Coronary artery (tissue), 2 donors: ENCODE results near the gene DIAPH2.

Source experiments
- DNase-seq: peaks from one replicate; pipeline ENCODE4 v3.0.0-alpha.2; 2017; ENCODE audit warnings: low spot score
- H3K27ac ChIP-seq, 2 donors: fragments of 200-600 bp; sonication (generic); one replicate each; pipeline ENCODE4 v1.5.1; 2016 to 2019
- H3K4me3 ChIP-seq: fragments of 200-600 bp; sonication (generic); 2 replicates; pipeline ENCODE4 v1.5.1; 2016; ENCODE audit warnings: mild to moderate bottlenecking, moderate library complexity
- CTCF ChIP-seq: fragments of 200-600 bp; sonication (generic); IDR thresholded peaks from one replicate; pipeline ENCODE4 v1.5.1; 2019; ENCODE audit warnings: antibody characterized with exemption

DIAPH2 gene

DNA sequence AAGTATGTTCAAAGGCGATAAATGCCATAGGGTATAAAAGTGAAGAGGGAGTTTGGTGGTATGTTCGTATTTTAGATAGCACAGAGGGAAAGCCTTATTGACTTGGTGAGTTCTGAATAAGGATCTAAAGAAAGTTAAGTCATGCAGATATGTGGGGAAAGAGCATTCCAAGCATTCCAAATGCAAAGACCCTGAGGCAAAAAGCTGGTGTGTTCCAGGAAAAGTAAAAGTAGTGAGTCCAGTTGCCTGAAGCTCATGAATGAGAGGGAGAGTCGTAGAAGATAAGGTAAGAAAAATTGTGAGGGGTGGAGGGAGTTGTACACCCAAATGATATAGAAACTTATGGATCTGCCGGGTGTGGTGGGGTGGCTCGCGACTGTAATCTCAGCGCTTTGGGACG lies 625.7 kb downstream of the DIAPH2 start:
- Histone ChIP-seq H3K27ac (no peak overlapping the region), H3K4me3 (no peak overlapping the region)
- DNase-seq = no peak
- no peak for TF ChIP-seq CTCF

DNA sequence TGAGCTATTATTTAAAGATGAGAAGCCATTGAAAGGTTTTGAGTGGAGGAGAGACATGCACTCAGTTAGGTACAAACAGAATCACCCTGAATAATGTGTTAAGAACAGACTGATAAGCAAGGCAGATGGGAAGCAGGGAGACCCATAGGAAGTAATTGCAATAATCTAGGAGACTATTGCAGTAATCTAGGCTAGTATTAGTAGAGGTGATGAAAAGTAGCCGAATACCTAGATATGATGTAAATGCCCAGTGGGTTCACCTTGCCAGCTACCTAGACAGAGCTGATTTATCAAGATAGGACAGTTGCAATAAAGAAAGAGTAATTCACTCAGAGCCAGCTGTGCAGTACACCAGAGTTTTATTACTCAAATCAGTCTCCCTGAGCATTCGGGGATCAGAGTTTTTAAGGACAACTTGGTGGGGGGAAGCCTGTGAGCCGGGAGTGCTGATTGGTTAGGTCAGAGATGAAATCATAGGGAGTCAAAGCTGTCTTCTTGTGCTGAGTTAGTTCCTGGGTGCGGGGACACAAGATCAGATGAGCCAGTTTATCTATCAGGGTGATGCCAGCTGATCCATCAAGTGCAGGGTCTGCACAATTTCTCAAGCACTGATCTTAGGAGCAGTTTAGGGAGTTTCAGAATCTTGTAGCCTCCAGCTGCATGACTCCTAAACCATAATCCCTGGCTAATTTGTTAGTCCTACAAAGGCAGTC lies 626.6 kb downstream of the DIAPH2 start:
- no peak for TF ChIP-seq CTCF
- no peak overlapping the region for H3K4me3 ChIP-seq
- H3K27ac ChIP-seq = no peak overlapping the region

DNA sequence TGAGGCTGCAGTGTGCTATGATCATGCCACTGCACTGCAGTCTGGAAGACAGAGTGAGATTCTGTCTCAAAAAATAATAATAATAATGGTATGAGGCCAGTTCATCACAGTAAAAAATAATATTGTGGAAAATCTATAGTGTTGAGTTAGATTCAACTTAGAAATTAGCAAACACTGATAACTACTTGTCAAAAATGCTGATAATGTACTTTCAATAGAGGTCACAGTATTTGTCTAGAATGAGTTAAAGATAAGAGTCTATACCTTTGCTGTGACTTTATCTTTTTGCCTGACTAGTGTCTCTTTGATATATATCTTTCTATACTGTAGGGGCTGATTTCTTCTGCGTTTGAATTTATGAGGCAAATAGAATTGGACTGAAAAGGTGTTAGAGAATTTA lies 629.7 kb downstream of the DIAPH2 start:
- Histone ChIP-seq H3K4me3 (no peak overlapping the region), H3K27ac (no peak overlapping the region)
- DNase-seq = no peak
- TF ChIP-seq CTCF = no peak

More for the DNA sequence above, 626.6 kb downstream of the DIAPH2 start:
- no peak for DNase-seq

GRCh38 chrX:97315939-97316338 lies 631.3 kb downstream of the DIAPH2 start:
- Histone ChIP-seq H3K4me3 (no peak overlapping the region), H3K27ac (no peak overlapping the region)
- DNase-seq = no peak
- no peak for TF ChIP-seq CTCF

DNA sequence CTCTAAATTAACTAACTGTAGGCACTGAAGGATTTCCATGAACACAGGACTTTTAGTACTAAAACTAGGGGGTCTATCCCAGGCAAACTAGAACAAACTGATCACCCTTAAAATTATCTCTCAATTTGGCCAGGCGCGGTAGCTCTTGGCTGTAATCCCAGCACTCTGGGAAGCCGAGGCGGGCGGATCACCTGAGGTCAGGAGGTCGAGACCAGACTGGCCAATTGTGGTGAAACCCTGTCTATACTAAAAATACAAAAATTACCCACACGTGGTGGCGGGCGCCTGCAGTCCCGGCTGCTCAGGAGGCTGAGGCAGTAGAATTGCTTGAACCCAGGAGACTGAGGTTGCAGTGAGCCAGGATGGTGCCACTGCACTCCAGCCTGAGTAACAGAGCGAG lies 635.7 kb downstream of the DIAPH2 start:
- DNase-seq = no peak
- TF ChIP-seq CTCF = no peak
- Histone ChIP-seq H3K27ac (no peak overlapping the region), H3K4me3 (no peak overlapping the region)

DNA sequence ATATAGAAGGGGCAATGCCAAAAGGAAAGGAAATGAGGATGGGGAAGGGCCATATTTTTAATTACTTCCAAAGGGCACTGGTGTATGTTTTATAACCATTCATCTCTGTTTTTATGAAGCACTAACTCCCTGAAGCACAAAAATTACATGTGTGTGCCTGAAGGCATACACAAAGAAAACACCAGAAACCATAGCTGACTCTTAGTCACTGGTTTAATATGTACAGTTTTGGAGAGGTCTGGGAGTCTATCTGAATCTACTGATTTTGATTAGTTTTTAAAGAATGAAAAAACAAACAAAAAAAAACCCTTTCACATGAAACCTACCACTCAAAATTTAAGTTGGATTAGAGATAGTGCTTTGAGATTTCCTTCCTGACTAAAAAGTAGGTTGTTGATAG lies 637.8 kb downstream of the DIAPH2 start:
- no peak overlapping the region for H3K4me3 ChIP-seq
- no peak for DNase-seq
- TF ChIP-seq CTCF = no peak
- no peak overlapping the region for H3K27ac ChIP-seq

DNA sequence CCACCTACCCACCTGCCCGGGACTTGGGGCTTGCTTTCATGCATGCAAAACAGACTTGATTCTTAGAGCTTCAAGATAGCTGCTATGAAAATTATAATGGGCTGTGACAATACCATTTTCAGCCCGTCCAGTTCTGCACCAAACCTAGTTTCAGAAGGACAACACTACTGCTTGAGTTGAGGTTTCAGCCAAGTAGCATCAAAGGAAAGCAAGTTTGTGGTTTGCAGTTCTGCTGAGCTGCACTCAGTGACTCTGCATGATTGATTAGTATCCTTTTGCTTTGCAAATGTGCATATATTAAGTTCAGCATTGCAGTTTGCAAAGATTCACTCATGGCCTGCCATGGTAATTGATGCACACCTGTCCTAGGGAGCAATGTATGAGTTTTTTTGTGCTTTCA lies 641.8 kb downstream of the DIAPH2 start:
- no peak overlapping the region for H3K27ac ChIP-seq
- DNase-seq = no peak
- TF ChIP-seq CTCF = no peak
- H3K4me3 ChIP-seq = no peak overlapping the region
